ENCODE data around the gene ATAD3B.
"Not testable (repeated sequence)": the region's sequence is repeated elsewhere in the genome, so short reads cannot be mapped to it uniquely, and the experiment has no call there.

Gene ATAD3B

GRCh38 chr1:1461721-1462317 is 9.7 kb upstream of the ATAD3B start:
- H3K36me3 ChIP-seq: no peaks in the 10 kb centered on the region
- peak overlapping the region; percentile 81 for H3K27ac ChIP-seq
- peaks cover 77% of the 10 kb centered on the region for H3K4me1 ChIP-seq
- no peaks in the 10 kb centered on the region for H3K27me3 ChIP-seq
- H3K9ac ChIP-seq: peak overlapping the region; percentile 49; the same call in 1 of the 2 replicates
- H4K20me1 ChIP-seq: no peaks in the 10 kb centered on the region
- H3K4me2 ChIP-seq: peak overlapping the region; percentile 90
- H3K4me3 ChIP-seq: no peak overlapping the region
- H3K9me3 ChIP-seq: no peaks in the 10 kb centered on the region
- TF ChIP-seq Cebpa-rat (IDR thresholded peaks at IDR 0.05): no peak

GRCh38 chr1:1462318-1462966 is 9.1 kb upstream of the ATAD3B start:
- H3K9me3 ChIP-seq: no peaks in the 10 kb centered on the region
- peak overlapping the region; percentile 81 for H3K27ac ChIP-seq
- H3K9ac ChIP-seq: peak overlapping the region; percentile 49; the same call in 1 of the 2 replicates
- H3K4me3 ChIP-seq: no peak overlapping the region
- peak overlapping the region; percentile 90 for H3K4me2 ChIP-seq
- no peaks in the 10 kb centered on the region for H4K20me1 ChIP-seq
- peaks cover 77% of the 10 kb centered on the region for H3K4me1 ChIP-seq
- TF ChIP-seq Cebpa-rat (IDR thresholded peaks at IDR 0.05): peak; percentile 18; the same call in 1 of the 2 replicates
- H3K27me3 ChIP-seq: no peaks in the 10 kb centered on the region
- no peaks in the 10 kb centered on the region for H3K36me3 ChIP-seq

- Histone ChIP-seq H3K27ac (peak overlapping the region; percentile 81), H3K4me3 (no peak overlapping the region), H3K27me3 (no peaks in the 10 kb centered on the region), H3K4me2 (peak overlapping the region; percentile 90), H4K20me1 (no peaks in the 10 kb centered on the region), H3K9ac (no peak overlapping the region), H3K36me3 (no peaks in the 10 kb centered on the region), H3K4me1 (peaks cover 74% of the 10 kb centered on the region), H3K9me3 (no peaks in the 10 kb centered on the region)
- TF ChIP-seq Cebpa-rat (IDR thresholded peaks at IDR 0.05): no peak
These were observed 8.3 kb upstream of the ATAD3B start for GRCh38 chr1:1463312-1463711.

- H3K9me3 ChIP-seq, H3K4me3 ChIP-seq, H3K9ac ChIP-seq, H3K27ac ChIP-seq, H3K27me3 ChIP-seq, H3K36me3 ChIP-seq: not testable (repeated sequence)
- Histone ChIP-seq H4K20me1 (peaks cover 12% of the 10 kb centered on the region), H3K4me2 (peak overlapping the region; percentile 30; the same call in 1 of the 2 replicates), H3K4me1 (peaks cover 49% of the 10 kb centered on the region)
These were observed 3.2 kb upstream of the ATAD3B start for GRCh38 chr1:1468196-1468985.

- no peak for TF ChIP-seq Cebpa-rat (IDR thresholded peaks at IDR 0.05)
- Histone ChIP-seq H3K4me2 (peak overlapping the region; percentile 87), H3K4me1 (peaks cover 50% of the 10 kb centered on the region), H3K4me3 (peak overlapping the region; percentile 87), H4K20me1 (peaks cover 34% of the 10 kb centered on the region), H3K36me3 (peaks cover 9% of the 10 kb centered on the region; the same call in 1 of the 2 replicates), H3K27me3 (no peaks in the 10 kb centered on the region), H3K9ac (peak overlapping the region; percentile 85), H3K27ac (peak overlapping the region; percentile 71), H3K9me3 (no peaks in the 10 kb centered on the region)
These were observed 758 bp upstream of the ATAD3B start for GRCh38 chr1:1470626-1471388.

- not testable (repeated sequence) for H3K9me3 ChIP-seq, H3K27me3 ChIP-seq
- Histone ChIP-seq H3K9ac (peak overlapping the region; percentile 85), H4K20me1 (peaks cover 49% of the 10 kb centered on the region), H3K4me2 (peak overlapping the region; percentile 94), H3K4me3 (peak overlapping the region; percentile 87), H3K36me3 (peaks cover 15% of the 10 kb centered on the region), H3K4me1 (peaks cover 64% of the 10 kb centered on the region), H3K27ac (0 out of 2 replicates have a peak overlapping the region, but pooled peaks have one; percentile 26)
These were observed 700 bp downstream of the ATAD3B start for GRCh38 chr1:1472053-1472876.

- Histone ChIP-seq H3K4me1 (peaks cover 48% of the 10 kb centered on the region), H3K36me3 (peaks cover 47% of the 10 kb centered on the region), H3K4me2 (peak overlapping the region; percentile 70), H3K4me3 (peak overlapping the region; percentile 33; the same call in 1 of the 2 replicates), H4K20me1 (peaks cover 60% of the 10 kb centered on the region)
- H3K9me3 ChIP-seq, H3K9ac ChIP-seq, H3K27ac ChIP-seq, H3K27me3 ChIP-seq: not testable (repeated sequence)
These were observed 4.4 kb downstream of the ATAD3B start for GRCh38 chr1:1476011-1476410.

- Histone ChIP-seq H3K9me3 (no peaks in the 10 kb centered on the region), H3K4me1 (peaks cover 47% of the 10 kb centered on the region), H3K36me3 (peaks cover 54% of the 10 kb centered on the region), H3K4me3 (no peak overlapping the region), H3K27me3 (no peaks in the 10 kb centered on the region), H3K9ac (no peak overlapping the region), H4K20me1 (peaks cover 60% of the 10 kb centered on the region), H3K27ac (no peak overlapping the region), H3K4me2 (peak overlapping the region; percentile 70)
- TF ChIP-seq Cebpa-rat (IDR thresholded peaks at IDR 0.05): no peak
These were observed 5.6 kb downstream of the ATAD3B start for GRCh38 chr1:1477206-1477605.

Measured in BLaER1 (cell line).